Globus pallidus (tissue), 1 donor: ENCODE results near the gene AKAP10.
"Not testable (repeated sequence)": the region's sequence is repeated elsewhere in the genome, so short reads cannot be mapped to it uniquely, and the experiment has no call there.

Experiments
- DNase-seq: peaks from one replicate; pipeline ENCODE4 v3.0.0-alpha.2; 2015; ENCODE audit warnings: low spot score

The AKAP10 gene

DNA sequence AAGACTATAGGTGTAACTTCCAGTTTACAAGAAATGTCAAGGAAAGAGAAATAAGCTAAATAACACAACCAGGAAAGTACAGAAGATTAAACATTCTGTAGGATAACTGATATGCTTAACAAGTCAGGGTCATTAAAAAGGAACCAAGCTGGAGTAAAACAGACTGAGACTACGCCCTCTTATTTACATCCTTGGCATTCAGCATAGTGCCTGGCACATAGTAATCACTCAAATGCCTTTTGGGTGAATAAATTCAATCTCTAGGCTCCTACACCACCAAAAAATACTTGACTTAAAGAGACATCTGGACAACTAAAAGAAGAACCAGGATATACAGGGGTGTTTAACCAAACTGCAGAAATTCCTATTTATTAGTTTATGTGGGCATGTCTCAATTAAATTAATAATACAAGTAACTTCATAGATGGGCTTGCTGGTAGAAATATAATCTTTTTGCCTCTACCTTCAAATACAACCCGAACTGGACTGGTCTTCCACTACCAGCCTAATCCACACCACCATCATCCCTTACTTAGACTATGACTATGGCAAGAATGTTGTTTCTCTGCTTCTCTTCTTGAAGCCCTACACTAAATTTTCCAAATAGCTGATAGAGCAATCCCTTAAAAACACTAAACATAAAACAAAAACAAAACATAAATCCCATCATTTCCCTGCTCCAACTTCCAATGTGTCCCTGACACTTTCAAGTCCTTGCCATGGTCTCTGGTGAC is 62.2 kb downstream of the AKAP10 start:
- DNase-seq = no peak

DNA sequence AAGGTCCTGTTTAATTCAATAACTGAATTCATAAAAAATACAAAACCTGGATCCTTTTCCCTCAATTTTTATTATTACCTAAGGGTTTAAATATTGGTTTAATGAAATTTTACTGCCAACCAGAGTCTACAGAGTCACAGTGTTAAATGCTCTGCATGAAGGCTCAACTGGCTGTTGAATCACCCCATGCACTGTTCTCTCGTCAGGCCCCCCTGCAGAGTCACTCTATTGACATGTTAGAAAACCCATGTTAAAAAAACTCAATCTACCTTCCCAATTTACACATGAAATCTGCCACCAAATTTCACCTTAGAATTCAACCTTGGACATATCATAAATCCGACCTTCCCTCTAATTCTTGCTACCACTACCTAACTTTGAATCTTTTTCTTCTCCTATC is 66.6 kb downstream of the AKAP10 start:
- no peak for DNase-seq

DNA sequence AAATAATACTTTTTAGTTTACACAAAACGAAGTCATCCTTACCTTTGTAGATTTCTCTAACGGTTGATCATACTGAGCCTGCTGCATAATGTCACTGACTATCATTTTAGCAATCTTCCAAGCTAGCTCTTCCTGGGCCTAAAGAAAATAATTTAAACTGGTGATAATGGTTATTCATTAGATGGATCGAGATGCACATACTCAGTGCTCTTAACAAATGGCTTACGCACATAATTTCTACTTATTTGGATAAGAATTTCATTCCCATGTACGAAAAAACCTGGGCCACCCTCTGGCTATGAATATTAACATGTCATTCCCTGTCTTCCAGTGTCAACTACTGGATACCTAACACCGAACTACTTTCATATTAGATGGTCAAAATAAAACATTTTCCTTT is 68.5 kb downstream of the AKAP10 start:
- DNase-seq = no peak

DNA sequence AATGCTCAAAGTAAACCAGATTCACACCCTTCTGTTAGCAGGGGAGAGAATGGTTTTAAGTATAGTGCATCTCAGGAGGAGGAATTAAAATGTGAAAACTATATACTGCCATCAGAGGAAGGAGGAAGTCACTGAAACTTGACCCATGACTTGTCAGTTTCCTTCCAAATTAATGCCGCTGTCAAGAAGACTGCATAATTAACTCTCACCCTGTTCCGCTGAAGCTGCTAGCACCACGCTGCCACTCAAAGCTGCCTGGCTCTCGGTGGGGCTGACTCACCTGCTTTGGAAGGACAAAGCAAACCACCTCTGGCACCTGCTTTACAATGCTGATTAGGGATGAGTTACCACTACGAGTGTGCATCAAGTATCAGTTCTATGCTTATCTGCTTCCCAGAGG is 72.1 kb downstream of the AKAP10 start:
- peak; percentile 14 for DNase-seq

DNA sequence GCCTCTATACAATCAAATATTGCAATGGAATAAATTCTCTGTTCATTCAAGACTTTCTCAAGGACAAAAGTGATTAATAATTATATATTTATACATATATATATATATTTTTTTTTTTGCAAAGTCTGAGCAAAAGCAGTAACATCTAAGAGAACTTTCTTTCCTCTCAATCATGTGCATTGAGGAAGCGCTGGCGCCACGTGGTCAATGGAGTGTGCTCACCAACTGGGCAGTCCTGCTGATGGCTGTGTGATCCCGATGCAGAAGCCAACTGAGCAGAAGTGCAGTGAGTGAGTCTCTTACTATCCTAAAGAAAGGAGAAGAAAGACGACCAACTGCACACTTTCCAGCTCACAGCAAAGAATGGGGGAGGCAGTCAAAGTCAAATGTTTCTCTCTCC is 72.7 kb downstream of the AKAP10 start:
- DNase-seq = peak; percentile 59

DNA sequence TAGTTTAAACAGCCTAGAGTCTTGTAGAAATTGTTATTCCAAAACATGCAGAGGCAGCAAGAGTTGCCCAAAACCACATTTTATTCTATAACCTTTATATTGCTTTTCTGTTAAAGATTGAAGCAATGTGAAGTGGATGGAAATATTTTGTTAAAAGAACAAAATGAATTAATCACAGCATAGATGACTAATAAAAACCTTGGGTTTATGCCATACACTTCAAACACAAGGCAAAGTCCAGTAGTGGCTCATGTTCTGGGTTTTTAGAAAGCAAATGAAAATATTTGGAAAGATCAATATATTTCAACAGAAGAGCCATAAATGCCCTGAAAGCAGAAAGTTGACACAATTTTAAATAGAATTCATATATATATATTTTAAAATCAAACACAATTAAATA is 73.2 kb downstream of the AKAP10 start:
- no peak for DNase-seq

DNA sequence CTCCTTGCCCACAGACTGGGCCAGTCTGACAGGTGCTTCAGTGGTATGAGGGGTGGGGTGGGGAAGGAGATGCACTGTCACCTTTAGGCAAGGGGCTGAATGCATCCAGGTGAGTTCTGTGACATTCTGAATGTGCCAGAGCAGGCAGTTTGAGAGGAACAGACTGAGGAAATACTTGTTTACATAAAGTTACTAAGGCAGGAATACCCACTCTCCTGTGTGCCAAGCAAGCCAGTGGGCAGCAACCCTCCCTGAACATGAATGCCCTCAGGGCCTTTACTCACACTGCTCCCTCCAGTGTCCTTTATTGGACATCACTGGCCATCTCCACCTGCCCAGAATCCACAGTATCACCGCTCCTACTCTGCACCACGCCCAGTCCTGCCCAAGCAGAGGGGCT is 76.8 kb downstream of the AKAP10 start:
- DNase-seq = no peak

DNA sequence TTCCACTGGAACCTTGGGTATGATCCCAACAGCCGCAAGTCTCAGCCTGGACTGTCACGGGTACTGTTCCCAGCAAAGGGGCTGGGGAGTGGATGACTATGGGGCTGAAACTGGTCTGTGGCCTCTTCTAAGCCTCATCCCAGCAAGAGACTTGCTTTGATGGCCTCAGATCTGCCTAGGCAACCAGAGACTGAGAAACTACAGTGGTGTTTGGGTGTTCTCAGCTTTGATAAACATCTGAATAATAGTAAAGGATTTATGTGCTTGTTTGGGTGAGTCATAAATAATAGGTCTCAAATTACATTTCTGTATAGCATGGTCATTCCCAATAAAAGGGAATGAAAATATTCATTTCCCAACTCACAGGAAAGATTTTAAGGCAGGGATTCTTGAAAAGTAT is 79.7 kb downstream of the AKAP10 start:
- DNase-seq = no peak

DNA sequence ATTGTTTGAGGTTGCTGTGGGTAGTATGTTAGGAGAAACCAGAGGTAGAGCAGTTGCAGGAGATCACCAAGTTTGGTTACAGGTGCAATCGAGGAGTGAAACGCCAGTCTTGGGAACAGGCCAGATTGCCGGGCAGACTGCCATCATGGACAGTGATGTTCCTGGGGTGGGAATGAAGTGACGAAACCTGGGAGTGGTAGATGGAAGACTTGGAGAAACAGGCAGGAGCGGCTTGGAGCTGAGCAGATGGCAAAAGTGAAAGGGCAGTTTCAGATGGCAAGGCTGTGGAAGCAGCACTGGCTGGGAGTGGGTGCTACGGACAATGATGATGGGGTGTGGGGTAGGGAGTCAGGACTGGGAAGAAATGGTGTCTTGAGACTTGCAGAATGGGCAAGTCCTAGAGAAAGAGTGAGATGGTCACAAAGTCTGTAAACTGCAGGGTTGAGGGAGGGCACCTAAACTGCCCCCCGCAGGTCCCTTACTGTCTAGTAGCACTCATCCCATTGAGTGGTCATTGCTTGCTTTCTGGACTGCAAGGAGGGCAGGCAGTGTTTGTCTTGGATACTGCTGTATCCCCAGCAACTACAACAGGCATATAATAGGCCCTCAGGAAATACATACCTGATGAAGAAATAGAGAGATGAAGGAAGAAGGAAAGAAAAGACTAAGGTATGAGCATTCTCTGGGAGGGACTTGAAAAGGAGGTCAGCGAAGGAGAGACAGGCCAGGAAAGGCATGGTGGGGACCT is 80.4 kb downstream of the AKAP10 start:
- no peak for DNase-seq

DNA sequence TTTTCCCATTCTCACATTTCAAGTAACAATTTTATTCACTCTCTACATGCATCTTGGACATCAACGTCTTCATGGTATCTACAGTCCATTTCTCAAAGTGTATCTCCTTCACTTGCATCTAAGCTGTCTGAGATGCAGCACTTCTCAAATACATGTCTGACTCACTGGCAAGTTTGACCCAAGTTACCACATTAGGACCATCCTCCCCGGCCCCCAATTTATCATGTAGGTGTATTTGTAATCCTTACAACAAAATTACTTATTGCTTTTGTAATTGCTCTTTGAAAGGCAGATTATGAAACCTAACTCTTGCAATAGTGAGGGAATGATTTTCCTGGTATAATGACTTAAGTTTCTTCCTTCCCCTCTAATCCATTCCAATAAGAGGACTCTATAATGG is 80.9 kb downstream of the AKAP10 start:
- no peak for DNase-seq

DNA sequence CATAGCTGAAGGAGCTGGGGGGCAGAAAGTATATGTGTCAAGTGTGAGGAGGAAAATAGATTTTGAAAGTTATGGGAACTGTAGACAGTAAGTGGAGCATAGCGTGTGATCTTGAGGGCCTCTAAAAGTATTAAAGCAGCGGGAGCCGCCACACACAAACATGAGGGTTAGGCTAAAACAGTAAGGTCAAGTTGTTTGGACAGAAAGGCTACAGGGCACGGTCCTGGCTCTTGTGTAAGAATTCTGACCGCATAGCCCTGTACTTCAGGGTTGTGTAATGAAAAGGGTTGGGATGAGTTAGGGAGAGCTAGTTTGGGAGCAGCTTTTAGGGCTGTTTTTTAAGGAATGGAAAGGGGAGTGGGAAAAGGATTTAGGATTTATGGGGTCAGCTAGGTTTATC is 87.1 kb downstream of the AKAP10 start:
- DNase-seq = not testable (repeated sequence)

DNA sequence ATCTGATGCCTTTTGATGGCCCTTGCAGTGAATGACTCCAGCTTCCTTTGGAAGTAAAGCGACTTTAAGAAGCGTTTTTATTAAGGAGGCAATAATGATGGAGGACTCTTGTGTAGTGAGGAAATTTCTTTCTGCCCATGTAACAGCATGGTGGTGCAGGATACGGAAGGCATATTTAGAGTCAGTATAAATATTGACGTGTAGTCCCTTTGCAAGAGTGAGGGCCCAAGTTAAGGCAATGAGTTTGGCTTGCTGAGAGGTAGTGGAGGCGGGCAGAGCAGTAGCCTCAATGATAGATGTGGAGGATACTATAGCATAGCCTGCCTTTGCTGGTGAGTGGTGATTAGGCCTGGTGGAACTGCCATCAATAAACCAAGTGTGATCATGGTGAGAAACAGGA is 87.6 kb downstream of the AKAP10 start:
- DNase-seq = not testable (repeated sequence)

DNA sequence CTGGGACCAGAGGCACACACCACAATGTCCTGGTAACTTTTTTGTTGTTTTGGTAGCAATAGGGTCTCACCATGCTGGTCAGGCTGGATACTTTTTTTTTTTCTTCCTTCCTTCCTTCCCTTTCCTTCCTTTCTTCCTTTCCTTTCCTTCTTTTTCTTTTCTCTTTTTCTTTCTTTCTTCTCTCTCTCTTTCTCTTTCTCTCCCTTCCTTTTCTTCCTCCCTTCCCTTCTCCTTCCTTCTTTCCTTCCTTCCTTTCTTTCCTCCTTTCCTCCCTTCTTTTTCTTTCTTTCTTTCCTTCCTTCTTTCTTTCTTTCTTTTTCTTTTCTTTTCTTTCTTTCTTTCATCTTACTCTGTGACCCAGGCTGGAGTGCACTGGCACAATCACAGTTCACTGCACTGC is 91.5 kb downstream of the AKAP10 start:
- DNase-seq = no peak

DNA sequence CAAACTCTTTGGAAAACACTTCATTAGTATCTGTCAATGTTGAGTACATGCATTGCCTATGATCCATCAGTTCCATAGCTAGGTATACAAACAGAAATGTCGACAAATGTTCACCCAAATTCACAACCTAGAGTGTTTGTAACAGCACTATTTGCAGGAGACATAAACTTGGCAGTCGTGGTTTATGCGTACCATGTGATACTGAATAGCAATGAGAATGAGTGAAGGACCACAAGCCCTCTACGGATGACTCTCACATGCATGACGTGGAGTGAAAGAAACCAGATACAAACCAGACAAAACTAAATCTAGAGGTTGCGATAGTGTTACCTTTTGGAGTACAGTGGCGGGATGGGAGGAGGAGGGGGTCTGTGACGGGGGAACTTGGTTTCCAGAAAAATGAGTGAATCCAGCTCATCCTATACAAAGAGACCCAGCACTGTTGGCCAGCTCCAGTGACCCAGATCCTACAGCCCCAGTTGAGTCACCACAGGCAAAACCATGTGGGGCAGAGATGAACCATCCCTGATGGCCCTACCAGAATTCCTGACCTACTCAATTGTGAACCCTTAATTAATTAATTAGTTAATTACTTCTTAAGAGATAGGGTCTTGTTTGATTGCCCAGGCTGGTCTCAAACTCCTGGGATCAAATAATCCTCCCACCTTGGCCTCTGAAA is 94.0 kb downstream of the AKAP10 start:
- DNase-seq = no peak

DNA sequence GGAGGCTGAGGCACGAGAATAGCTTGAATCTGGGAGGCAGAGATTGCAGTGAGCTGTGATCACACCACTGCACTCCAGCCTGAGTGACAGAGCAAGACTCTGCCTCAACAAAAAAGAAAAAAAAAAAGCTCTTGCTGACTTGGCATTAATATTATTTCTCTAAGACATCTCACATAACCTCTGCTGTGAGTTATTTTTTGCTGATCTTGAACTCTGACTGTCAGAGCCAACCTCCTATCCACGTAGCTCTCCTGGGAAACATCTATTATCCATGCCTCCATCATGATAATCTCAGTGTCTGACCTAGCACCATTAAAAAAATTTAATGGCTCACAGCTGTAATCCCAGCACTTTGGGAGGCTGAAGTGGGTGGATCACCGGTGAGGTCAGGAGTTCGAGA is 97.2 kb downstream of the AKAP10 start:
- no peak for DNase-seq

DNA sequence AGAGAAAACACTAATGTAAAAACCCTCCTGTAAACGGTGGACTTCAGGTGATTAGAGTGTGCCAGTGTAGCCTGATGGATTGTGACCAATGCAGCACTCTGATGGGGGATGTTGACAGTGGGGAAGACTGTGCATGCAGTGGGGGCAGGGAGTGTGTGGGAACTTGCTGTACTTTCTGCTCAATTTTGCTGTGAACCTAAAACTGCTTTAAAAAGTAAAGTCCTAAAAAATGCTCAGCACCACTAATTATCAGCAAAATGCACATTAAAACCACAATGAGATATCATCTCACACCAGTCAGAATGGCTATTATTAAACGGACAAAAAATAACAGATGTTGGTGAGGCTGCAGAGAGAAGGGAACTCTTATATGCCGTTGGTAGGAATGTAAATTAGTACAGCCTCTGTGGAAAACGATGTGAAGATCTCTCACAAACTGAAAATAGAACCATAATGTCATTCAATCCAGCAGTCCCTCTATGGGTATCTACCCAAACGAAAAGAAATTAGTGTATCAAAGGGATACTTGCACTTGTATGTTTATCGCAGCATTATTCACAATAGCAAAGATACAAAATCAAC is 100.2 kb downstream of the AKAP10 start:
- DNase-seq = no peak

DNA sequence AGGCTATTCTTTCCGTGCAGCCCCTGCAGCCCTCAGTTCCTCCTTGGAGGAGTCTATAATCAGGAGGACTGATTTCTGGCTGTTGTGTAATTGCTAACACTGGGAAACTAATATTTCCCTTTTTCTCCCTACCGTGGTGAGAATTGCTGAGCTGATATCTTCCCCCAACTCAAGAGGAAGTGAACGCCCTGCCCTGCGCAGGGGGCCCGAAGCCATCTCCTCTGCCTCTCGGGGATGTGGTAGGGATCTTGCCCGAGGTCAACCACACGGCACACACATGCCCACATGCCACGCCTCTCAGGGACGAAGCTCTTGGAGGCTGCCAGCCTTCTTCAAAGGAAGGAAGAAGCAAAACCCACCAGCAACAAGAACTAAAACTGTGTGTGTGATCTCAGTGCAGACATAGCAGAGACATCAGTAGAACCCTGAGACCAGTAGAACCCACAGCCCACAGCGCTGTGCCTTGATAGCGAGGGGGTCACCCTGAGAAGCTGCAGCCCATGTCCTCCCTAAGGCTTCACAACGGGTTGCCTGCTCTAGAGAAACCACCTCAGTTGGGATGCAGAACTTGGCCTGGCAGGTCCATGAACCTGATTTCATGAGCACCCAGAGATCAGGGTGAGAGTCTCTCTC is 101.0 kb downstream of the AKAP10 start:
- DNase-seq = peak; percentile 73

DNA sequence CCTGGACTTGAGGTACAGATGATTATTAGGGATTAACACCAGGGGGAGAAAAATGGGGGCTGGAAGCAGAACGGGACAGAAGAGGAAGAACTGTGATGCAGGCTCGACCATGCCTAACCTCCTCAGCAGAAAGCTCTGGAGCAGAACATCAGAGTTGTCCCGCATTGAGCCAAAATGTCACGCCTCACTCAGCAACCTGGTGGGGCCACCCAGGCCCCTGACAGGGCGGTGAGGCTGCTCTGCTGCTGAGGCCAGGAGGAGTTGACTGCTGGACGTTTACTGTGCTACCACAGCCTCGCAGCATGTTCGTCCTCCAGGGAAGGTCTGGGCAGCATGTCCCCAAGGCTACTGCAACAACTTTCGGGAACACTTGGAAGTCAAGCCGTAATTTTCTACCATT is 103.4 kb downstream of the AKAP10 start:
- DNase-seq = no peak

DNA sequence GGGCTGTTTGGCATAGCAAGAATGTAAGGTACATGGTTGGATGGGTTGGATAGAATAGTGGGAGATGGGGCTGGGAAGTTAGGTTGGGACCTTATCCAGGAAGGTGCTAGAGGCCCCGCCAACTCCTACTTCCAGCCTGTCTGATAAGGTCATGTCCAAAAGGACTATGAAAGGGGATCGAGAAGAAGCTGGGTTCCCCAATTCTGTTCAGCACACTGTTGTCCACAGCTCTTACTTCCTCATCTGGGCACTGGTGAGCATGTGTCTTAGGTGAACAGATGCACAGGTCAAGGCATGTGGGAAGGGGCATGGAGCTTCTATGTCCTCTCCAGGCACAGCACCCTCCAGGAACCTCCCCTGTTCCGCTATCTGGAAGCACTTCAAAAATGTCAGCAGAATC is 104.3 kb downstream of the AKAP10 start:
- DNase-seq = no peak

DNA sequence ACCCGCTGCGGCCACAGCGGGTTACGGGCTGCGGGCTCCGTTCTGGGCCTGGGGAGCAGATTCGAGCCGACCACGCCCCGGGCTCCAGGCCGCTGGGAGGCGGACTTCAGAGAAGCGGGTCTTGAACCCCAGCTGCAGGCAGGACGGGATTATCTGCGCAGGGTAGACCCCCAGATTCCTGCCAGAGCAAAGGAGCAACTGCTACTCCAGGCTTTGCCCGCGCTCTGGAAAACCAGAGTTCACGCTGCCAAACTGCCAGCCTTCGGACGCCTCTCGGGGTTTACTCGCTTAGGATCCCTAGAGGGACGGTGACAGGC is 109.6 kb downstream of the AKAP10 start:
- DNase-seq = no peak

DNA sequence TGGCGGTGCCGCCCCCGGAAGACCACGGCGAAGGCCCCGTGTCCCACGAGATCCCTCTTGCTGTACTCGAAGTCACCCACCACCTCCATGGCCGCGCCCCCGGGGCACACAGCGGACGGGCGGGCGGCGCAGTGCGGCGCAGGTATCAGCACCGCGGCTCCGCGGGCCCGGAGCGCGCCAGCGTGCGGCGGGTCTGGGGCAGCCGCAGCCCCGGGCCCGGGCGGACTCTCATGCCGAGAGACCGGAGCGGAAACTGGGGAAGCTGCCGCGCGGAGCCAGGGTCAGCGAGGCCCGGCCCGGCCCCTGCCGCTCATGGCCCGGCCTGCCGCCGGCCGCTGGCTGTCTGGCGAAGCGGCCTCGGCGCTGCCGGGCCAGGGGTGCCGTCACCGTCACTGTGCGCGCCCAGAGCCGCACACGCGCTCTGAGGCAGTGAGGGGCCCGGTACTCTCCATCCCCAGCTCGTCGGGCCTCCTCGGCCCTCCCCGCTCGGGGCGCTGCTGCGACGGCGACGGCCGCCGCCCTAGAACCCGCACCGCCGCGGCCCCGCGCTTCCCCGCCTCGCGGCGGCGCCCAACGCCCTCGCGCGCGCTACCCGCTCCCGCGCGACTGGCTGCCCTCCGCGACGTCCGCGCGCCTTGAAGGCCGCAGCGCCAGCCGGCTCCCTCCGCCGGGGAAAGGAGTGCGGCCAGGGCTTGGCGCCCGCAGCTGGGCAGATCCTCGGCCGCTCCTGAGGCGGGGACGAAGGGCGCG is 110.1 kb downstream of the AKAP10 start, which contains the start of gene ULK2:
TSS of gene ULK2 (minus strand) at position 608 of the 750 bp plus-strand sequence. CDS start at position 89, 519 bp downstream.
- DNase-seq = peak; percentile 71

DNA sequence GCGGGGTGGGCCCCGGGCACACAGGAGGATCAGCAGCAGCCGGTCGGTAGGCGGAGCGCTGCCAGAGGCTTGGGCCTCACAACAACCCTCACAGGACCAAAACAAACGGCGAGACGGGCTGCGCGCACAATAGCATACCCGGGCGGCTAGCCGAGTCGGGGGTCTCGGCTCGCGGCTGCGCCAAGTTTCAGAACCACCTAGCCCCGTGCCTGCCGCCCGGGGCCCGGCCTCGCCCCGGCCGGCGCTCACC is 110.6 kb downstream of the AKAP10 start:
- DNase-seq = peak; percentile 78
